GM18508 (cell line): ENCODE measurements around the gene MAP2.
"Not testable (repeated sequence)": the region's sequence is repeated elsewhere in the genome, so short reads cannot be mapped to it uniquely, and the experiment has no call there.

Source experiments
- ATAC-seq: cut with Tn5 transposase; IDR thresholded peaks from one replicate; pipeline ENCODE4 v1.9.1; 2021; ENCODE audit warnings: moderate number of reproducible peaks; ENCODE audit not compliant: insufficient read depth, unreplicated experiment

MAP2 gene

GRCh38 chr2:209473930-209474419 lies 50.1 kb downstream of the MAP2 start:
- no peak for ATAC-seq

- ATAC-seq: no peak
Observed at GRCh38 chr2:209474960-209475359, 51.1 kb downstream of the MAP2 start.

- no peak for ATAC-seq
Observed at GRCh38 chr2:209476367-209477208, 52.7 kb downstream of the MAP2 start.

- not testable (repeated sequence) for ATAC-seq
Observed at GRCh38 chr2:209492296-209492695, 68.4 kb downstream of the MAP2 start.

GRCh38 chr2:209495068-209495620 lies 71.3 kb downstream of the MAP2 start:
- not testable (repeated sequence) for ATAC-seq

GRCh38 chr2:209495855-209496585 lies 72.2 kb downstream of the MAP2 start:
- no peak for ATAC-seq

GRCh38 chr2:209496586-209496982 lies 72.7 kb downstream of the MAP2 start:
- no peak for ATAC-seq

GRCh38 chr2:209498614-209499013 lies 74.8 kb downstream of the MAP2 start:
- no peak for ATAC-seq

- ATAC-seq: no peak
Observed at GRCh38 chr2:209499069-209499468, 75.2 kb downstream of the MAP2 start.

- ATAC-seq: no peak
Observed at GRCh38 chr2:209501579-209501978, 77.7 kb downstream of the MAP2 start.

- no peak for ATAC-seq
Observed at GRCh38 chr2:209505410-209505809, 81.6 kb downstream of the MAP2 start.

- ATAC-seq: no peak
Observed at GRCh38 chr2:209508255-209508654, 84.4 kb downstream of the MAP2 start.

GRCh38 chr2:209511637-209512036 lies 87.8 kb downstream of the MAP2 start:
- no peak for ATAC-seq

GRCh38 chr2:209512971-209513370 lies 89.1 kb downstream of the MAP2 start:
- no peak for ATAC-seq

- no peak for ATAC-seq
Observed at GRCh38 chr2:209517436-209517835, 93.6 kb downstream of the MAP2 start.

GRCh38 chr2:209519271-209519670 lies 95.4 kb downstream of the MAP2 start:
- ATAC-seq: no peak

GRCh38 chr2:209519906-209520305 lies 96.1 kb downstream of the MAP2 start:
- ATAC-seq: no peak

- ATAC-seq: no peak
Observed at GRCh38 chr2:209523041-209523740, 99.3 kb downstream of the MAP2 start.

GRCh38 chr2:209523867-209524266 lies 100.0 kb downstream of the MAP2 start:
- ATAC-seq: peak; percentile 53

- no peak for ATAC-seq
Observed at GRCh38 chr2:209525331-209525730, 101.5 kb downstream of the MAP2 start.
